ENCODE data around the gene UBE2M. TPM values are rescaled to one million over a fixed set of nuclear protein-coding genes. Genes with fewer than 3 reads are reported as not detected.

Gene UBE2M
- polyA plus RNA-seq, 1 of the 3 experiments (the other 2 are of a cell fraction) = 135 TPM

- TF ChIP-seq, protein P1, sequence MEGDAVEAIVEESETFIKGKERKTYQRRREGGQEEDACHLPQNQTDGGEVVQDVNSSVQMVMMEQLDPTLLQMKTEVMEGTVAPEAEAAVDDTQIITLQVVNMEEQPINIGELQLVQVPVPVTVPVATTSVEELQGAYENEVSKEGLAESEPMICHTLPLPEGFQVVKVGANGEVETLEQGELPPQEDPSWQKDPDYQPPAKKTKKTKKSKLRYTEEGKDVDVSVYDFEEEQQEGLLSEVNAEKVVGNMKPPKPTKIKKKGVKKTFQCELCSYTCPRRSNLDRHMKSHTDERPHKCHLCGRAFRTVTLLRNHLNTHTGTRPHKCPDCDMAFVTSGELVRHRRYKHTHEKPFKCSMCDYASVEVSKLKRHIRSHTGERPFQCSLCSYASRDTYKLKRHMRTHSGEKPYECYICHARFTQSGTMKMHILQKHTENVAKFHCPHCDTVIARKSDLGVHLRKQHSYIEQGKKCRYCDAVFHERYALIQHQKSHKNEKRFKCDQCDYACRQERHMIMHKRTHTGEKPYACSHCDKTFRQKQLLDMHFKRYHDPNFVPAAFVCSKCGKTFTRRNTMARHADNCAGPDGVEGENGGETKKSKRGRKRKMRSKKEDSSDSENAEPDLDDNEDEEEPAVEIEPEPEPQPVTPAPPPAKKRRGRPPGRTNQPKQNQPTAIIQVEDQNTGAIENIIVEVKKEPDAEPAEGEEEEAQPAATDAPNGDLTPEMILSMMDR (IDR thresholded peaks at IDR 0.05) = no peak
- no peak for TF ChIP-seq MXI1 (IDR thresholded peaks at IDR 0.05; ENCODE audit: low read depth, low read length)
- TF ChIP-seq EP300 (IDR thresholded peaks at IDR 0.05; ENCODE audit: borderline replicate concordance in 1 of 2, low read depth in 1 of 2, low read length in 1 of 2) = no peak
- TF ChIP-seq, protein P2, sequence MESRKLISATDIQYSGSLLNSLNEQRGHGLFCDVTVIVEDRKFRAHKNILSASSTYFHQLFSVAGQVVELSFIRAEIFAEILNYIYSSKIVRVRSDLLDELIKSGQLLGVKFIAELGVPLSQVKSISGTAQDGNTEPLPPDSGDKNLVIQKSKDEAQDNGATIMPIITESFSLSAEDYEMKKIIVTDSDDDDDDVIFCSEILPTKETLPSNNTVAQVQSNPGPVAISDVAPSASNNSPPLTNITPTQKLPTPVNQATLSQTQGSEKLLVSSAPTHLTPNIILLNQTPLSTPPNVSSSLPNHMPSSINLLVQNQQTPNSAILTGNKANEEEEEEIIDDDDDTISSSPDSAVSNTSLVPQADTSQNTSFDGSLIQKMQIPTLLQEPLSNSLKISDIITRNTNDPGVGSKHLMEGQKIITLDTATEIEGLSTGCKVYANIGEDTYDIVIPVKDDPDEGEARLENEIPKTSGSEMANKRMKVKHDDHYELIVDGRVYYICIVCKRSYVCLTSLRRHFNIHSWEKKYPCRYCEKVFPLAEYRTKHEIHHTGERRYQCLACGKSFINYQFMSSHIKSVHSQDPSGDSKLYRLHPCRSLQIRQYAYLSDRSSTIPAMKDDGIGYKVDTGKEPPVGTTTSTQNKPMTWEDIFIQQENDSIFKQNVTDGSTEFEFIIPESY (IDR thresholded peaks at IDR 0.05; ENCODE audit: borderline replicate concordance, low read depth) = peak; percentile 24; the same call in 1 of the 2 replicates
- no peak for TF ChIP-seq EZH2phosphoT487 (IDR thresholded peaks at IDR 0.05; ENCODE audit: borderline replicate concordance, low read depth)
- TF ChIP-seq POLR2AphosphoS5 (IDR thresholded peaks at IDR 0.05; ENCODE audit: low read depth, low read length) = peak; percentile 58; the same call in 1 of the 2 replicates
- TF ChIP-seq, protein P3, sequence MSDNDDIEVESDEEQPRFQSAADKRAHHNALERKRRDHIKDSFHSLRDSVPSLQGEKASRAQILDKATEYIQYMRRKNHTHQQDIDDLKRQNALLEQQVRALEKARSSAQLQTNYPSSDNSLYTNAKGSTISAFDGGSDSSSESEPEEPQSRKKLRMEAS (IDR thresholded peaks at IDR 0.05; ENCODE audit: low read depth) = no peak
- peak; percentile 50; the same call in 1 of the 2 replicates for TF ChIP-seq YY1 (IDR thresholded peaks at IDR 0.05; ENCODE audit: low read depth)
- TF ChIP-seq FOXM1 (IDR thresholded peaks at IDR 0.05; ENCODE audit: low read depth) = no peak
- no peak for TF ChIP-seq PBX3 (IDR thresholded peaks at IDR 0.05)
- TF ChIP-seq MEF2A (IDR thresholded peaks at IDR 0.05; ENCODE audit: borderline replicate concordance, low read depth) = no peak
- no peak for TF ChIP-seq TEAD4 (IDR thresholded peaks at IDR 0.05; ENCODE audit: borderline replicate concordance, insufficient read depth)
- TF ChIP-seq, protein P4, sequence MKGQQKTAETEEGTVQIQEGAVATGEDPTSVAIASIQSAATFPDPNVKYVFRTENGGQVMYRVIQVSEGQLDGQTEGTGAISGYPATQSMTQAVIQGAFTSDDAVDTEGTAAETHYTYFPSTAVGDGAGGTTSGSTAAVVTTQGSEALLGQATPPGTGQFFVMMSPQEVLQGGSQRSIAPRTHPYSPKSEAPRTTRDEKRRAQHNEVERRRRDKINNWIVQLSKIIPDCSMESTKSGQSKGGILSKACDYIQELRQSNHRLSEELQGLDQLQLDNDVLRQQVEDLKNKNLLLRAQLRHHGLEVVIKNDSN (IDR thresholded peaks at IDR 0.05; ENCODE audit: borderline replicate concordance, low read depth) = no peak
- TF ChIP-seq TAF1 (IDR thresholded peaks at IDR 0.05; ENCODE audit: borderline replicate concordance, low read depth, low read length) = no peak; the same call in 1 of the 2 replicates
- no peak; the same call in 1 of the 2 replicates for TF ChIP-seq ELF1 (IDR thresholded peaks at IDR 0.05)
- TF ChIP-seq FOSL2 (IDR thresholded peaks at IDR 0.05; ENCODE audit: borderline replicate concordance, low read depth) = no peak
- peak; percentile 75; the same call in 1 of the 2 replicates for TF ChIP-seq NFIC (IDR thresholded peaks at IDR 0.05; ENCODE audit: borderline replicate concordance)
Measured at GRCh38 chr19:58572026-58572817, 13.8 kb upstream of the UBE2M start (continued).
